Measurements from ENCODE around the gene GTSF1L. TPM values are rescaled to one million over a fixed set of nuclear protein-coding genes. Genes with fewer than 3 reads are reported as not detected.

Gene GTSF1L
- total RNA-seq, 1 donor from 2014 or later = not detected

DNA sequence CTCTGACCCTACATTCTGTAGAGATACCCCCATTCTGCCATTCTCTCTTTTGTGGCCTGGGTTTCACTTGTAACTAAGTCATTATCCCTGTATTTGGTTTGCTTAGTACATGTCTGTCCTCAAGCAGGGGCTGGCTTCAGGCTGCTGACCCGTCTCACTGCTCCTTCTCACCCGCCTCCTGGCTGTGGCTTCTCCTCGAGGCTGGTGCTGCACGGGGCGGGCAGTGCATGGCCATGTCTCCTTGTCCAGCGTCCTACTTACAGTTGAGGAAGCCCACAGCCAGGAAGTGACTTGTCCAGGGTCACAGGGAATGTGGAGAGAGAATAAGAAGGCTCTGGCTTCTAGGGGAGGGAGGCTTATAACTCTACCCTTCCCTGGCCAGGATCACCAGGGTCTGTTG is 11.3 kb downstream of the GTSF1L start:
- Histone ChIP-seq H3K4me1 (no peaks in the 10 kb centered on the region), H3K27ac (no peak overlapping the region), H3K27me3 (no peaks in the 10 kb centered on the region), H3K4me3 (no peak overlapping the region), H3K9me3 (no peaks in the 10 kb centered on the region), H3K36me3 (no peaks in the 10 kb centered on the region)
- TF ChIP-seq, protein P1, sequence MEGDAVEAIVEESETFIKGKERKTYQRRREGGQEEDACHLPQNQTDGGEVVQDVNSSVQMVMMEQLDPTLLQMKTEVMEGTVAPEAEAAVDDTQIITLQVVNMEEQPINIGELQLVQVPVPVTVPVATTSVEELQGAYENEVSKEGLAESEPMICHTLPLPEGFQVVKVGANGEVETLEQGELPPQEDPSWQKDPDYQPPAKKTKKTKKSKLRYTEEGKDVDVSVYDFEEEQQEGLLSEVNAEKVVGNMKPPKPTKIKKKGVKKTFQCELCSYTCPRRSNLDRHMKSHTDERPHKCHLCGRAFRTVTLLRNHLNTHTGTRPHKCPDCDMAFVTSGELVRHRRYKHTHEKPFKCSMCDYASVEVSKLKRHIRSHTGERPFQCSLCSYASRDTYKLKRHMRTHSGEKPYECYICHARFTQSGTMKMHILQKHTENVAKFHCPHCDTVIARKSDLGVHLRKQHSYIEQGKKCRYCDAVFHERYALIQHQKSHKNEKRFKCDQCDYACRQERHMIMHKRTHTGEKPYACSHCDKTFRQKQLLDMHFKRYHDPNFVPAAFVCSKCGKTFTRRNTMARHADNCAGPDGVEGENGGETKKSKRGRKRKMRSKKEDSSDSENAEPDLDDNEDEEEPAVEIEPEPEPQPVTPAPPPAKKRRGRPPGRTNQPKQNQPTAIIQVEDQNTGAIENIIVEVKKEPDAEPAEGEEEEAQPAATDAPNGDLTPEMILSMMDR (IDR thresholded peaks at IDR 0.05) = no peak
- no peak for DNase-seq (ENCODE audit: low spot score in 2 of 2)
- intact Hi-C loops (cut with DNase I) = no loop called here

DNA sequence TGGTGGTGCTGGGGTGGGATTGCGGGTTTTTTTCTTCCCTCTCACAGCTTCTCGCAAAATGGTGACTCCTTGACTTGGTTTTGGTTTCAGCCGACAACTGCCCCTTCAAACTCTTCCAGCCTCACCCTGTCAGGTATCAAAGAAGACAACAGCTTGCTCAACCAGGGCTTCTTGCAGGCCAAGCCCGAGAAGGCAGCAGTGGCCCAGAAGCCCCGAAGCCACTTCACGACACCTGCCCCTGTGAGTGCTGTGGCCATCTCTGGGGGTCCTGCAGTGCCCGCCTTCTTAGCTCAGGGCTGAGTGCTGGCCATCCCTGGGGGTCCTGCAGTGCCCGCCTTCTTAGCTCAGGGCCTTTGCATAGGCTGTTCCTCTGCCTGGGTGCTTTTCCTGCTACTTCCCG is 11.8 kb downstream of the GTSF1L start:
- Histone ChIP-seq H3K27ac (no peak overlapping the region), H3K4me3 (no peak overlapping the region), H3K4me1 (no peaks in the 10 kb centered on the region), H3K36me3 (no peaks in the 10 kb centered on the region), H3K9me3 (no peaks in the 10 kb centered on the region), H3K27me3 (no peaks in the 10 kb centered on the region)
- TF ChIP-seq, protein P1 (IDR thresholded peaks at IDR 0.05) = no peak
- intact Hi-C loops (cut with DNase I) = no loop called here
- no peak for DNase-seq (ENCODE audit: low spot score in 2 of 2)

DNA sequence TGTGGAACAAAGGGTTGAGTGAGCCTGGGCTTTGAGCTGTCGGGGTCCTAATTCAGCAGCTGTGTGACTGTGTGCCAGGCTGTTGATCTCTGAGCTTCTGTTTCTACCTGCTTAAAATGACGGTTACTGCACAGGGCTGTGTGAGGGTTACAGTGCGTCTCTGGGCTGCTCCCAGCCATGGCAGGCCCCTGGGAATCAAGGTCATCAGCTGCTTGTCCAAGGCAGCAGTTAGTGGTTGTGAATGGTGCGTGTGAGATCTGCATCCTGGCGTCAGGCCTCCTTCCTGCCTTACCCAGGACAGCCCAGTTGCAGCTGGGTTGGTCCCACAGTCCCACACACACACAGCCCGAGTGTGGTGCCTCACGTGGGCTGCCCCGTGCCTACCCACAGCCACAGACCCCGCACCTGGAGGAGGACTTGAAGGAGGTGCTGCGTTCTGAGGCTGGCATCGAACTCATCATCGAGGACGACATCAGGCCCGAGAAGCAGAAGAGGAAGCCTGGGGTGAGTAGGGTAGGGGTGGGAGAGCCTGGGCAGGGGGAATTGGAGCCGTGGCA is 15.6 kb downstream of the GTSF1L start:
- intact Hi-C loops (cut with DNase I) = no loop called here
- no peaks in the 10 kb centered on the region for H3K4me1 ChIP-seq
- DNase-seq (ENCODE audit: low spot score in 2 of 2) = no peak
- H3K27me3 ChIP-seq = no peaks in the 10 kb centered on the region
- H3K36me3 ChIP-seq = no peaks in the 10 kb centered on the region
- H3K4me3 ChIP-seq = no peak overlapping the region
- no peak overlapping the region for H3K27ac ChIP-seq
- no peaks in the 10 kb centered on the region for H3K9me3 ChIP-seq
- TF ChIP-seq, protein P1 (IDR thresholded peaks at IDR 0.05) = no peak

DNA sequence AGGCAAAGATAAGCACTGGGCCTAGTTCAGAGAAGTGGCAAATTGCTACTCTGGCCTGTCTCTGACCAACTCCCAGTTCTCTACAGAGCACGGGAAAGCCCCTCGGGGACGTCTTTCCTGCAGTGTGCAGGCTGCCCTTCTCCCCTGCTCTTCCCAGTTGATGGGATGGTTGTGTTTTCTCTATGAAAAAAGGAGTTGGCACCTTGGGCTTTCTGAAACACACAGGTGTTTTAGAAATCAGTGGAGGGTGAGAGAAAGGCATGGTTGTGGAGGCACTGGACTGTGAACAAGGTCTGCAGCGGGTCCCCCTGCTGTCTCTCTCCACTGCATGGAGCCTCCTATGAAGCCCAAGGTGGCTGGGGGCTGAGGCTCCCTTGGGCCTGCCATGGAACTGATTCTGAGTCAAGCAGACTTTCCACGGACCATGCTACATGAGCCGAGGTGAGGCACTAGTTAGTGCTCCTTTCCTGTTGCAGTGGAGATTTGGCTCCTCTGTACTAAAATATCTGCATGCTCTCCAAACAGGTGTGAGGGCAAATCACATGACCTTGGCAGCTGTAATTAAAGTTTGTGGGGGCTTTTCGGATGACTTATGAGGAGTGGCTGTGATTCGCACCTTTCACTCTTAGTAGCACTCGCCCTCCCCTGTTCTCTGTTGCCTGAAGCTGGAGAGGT is 16.3 kb downstream of the GTSF1L start:
- no peak for DNase-seq (ENCODE audit: low spot score in 2 of 2)
- Histone ChIP-seq H3K27me3 (no peaks in the 10 kb centered on the region), H3K4me3 (no peak overlapping the region), H3K9me3 (no peaks in the 10 kb centered on the region), H3K4me1 (no peaks in the 10 kb centered on the region), H3K36me3 (no peaks in the 10 kb centered on the region), H3K27ac (no peak overlapping the region)
- intact Hi-C loops (cut with DNase I) = no loop called here
- TF ChIP-seq, protein P1 (IDR thresholded peaks at IDR 0.05) = no peak

DNA sequence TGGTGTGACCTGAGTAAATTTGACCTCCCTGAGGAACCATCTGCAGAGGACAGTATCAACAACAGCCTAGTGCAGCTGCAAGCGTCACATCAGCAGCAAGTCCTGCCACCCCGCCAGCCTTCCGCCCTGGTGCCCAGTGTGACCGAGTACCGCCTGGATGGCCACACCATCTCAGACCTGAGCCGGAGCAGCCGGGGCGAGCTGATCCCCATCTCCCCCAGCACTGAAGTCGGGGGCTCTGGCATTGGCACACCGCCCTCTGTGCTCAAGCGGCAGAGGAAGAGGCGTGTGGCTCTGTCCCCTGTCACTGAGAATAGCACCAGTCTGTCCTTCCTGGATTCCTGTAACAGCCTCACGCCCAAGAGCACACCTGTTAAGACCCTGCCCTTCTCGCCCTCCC is 24.3 kb downstream of the GTSF1L start:
- Histone ChIP-seq H3K4me3 (no peak overlapping the region), H3K27ac (no peak overlapping the region), H3K27me3 (no peaks in the 10 kb centered on the region), H3K36me3 (no peaks in the 10 kb centered on the region), H3K9me3 (no peaks in the 10 kb centered on the region), H3K4me1 (no peaks in the 10 kb centered on the region)
- DNase-seq (ENCODE audit: low spot score in 2 of 2) = no peak
- intact Hi-C loops (cut with DNase I) = no loop called here
- TF ChIP-seq, protein P1 (IDR thresholded peaks at IDR 0.05) = no peak

All from ascending aorta (tissue), 2 donors.